Prostate gland (tissue), 2 donors: ENCODE measurements around the gene PAPOLA.
"Not testable (repeated sequence)": the region's sequence is repeated elsewhere in the genome, so short reads cannot be mapped to it uniquely, and the experiment has no call there.

Source experiments
- CTCF ChIP-seq, 4 experiments: fragments of 200-600 bp in 2 of 4; fragments of 450-650 bp in 2 of 4; sonication (generic) in 2 of 4; IDR thresholded peaks; 1 replicate in 3 of 4; 2 replicates in 1 of 4; pipeline ENCODE4 v1.5.1; 2016 to 2019; ENCODE audit warnings: antibody characterized with exemption in 4 of 4, mild to moderate bottlenecking in 2 of 4, moderate library complexity in 2 of 4
- POLR2A ChIP-seq: fragments of 450-650 bp; IDR thresholded peaks from one replicate; pipeline ENCODE4 v1.6.1; 2016; ENCODE audit warnings: antibody characterized with exemption, mild to moderate bottlenecking
- POLR2AphosphoS5 ChIP-seq: sonication (generic); formaldehyde crosslinking; IDR thresholded peaks from one replicate; pipeline ENCODE4 v1.6.1; 2017; ENCODE audit warnings: antibody characterized with exemption

- TF ChIP-seq CTCF (IDR thresholded peaks at IDR 0.05); POLR2A; POLR2AphosphoS5: not testable (repeated sequence)
These were observed 2.2 kb downstream of the PAPOLA start for GRCh38 chr14:96504353-96504752.
